RWPE2 (cell line): ENCODE measurements around the gene OR5J2.
"Not testable (repeated sequence)": the region's sequence is repeated elsewhere in the genome, so short reads cannot be mapped to it uniquely, and the experiment has no call there.

Experiments
- ATAC-seq: fragments of 200-7000 bp; cut with Tn5 transposase; 3 replicates; pipeline ENCODE4 v1.9.1; 2021; ENCODE audit warnings: low read depth
- DNase-seq: peaks from one replicate; pipeline ENCODE4 v3.0.0-alpha.2; 2020; ENCODE audit warnings: low spot score
- H3K27ac ChIP-seq: fragments of 450-650 bp; 2 replicates; pipeline ENCODE4 v1.5.1; 2017; ENCODE audit warnings: mild to moderate bottlenecking; ENCODE audit not compliant: poor library complexity, severe bottlenecking
- H3K27me3 ChIP-seq: fragments of 250-450 bp; sonication (Bioruptor Pico); 2 replicates; pipeline ENCODE4 v1.5.1; 2021; ENCODE audit warnings: mild to moderate bottlenecking, moderate library complexity; ENCODE audit not compliant: insufficient read depth, poor library complexity, severe bottlenecking
- H3K36me3 ChIP-seq: fragments of 250-450 bp; sonication (Bioruptor Pico); 2 replicates; pipeline ENCODE4 v1.5.1; 2020; ENCODE audit warnings: low read depth, mild to moderate bottlenecking, moderate library complexity
- H3K4me1 ChIP-seq: fragments of 250-450 bp; sonication (Bioruptor Pico); 2 replicates; pipeline ENCODE4 v1.5.1; 2021; ENCODE audit warnings: mild to moderate bottlenecking, moderate library complexity; ENCODE audit not compliant: insufficient read depth, poor library complexity, severe bottlenecking
- H3K4me3 ChIP-seq: fragments of 250-450 bp; sonication (Bioruptor Pico); 2 replicates; pipeline ENCODE4 v1.5.1; 2021; ENCODE audit warnings: mild to moderate bottlenecking, moderate library complexity; ENCODE audit not compliant: severe bottlenecking
- H3K9me3 ChIP-seq: fragments of 250-450 bp; sonication (Bioruptor Pico); 2 replicates; pipeline ENCODE4 v1.5.1; 2021; ENCODE audit warnings: mild to moderate bottlenecking, moderate library complexity; ENCODE audit not compliant: severe bottlenecking
- CTCF ChIP-seq: fragments of 450-650 bp; IDR thresholded peaks from one replicate; pipeline ENCODE4 v1.5.1; 2017; ENCODE audit warnings: mild to moderate bottlenecking, moderate library complexity; ENCODE audit not compliant: poor library complexity, severe bottlenecking

OR5J2 gene

DNA sequence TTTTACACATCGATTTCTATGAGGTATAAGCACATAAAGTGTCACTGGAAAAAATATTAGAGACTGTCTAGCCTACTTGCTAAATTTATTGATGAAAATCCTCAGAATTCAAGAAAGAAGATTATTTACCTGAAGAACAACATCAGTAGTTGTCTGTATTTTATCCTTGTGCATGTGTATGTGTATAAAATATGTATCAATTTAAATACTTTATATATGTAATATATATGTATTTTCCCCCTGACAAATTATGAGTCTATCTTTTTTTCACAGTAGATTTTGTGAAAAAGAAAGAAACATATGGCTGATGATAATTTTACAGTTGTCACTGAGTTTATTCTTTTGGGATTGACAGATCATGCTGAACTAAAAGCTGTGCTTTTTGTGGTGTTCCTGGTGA is at the start of gene OR5J2:
OR5J2 (plus strand) TSS at position 301 of the 400 bp plus-strand sequence; CDS start at position 301, 0 bp downstream.
- H3K36me3 ChIP-seq: no peaks in the 10 kb centered on the region
- ATAC-seq (no peak), DNase-seq (no peak)
- H3K27me3 ChIP-seq: no peaks in the 10 kb centered on the region
- no peaks in the 10 kb centered on the region for H3K9me3 ChIP-seq
- H3K4me3 ChIP-seq: no peak within 1 kb of the TSS
- TF ChIP-seq CTCF: no peak
- no peaks in the 10 kb centered on the region for H3K4me1 ChIP-seq
- H3K27ac ChIP-seq: no peak within 1 kb of the TSS

DNA sequence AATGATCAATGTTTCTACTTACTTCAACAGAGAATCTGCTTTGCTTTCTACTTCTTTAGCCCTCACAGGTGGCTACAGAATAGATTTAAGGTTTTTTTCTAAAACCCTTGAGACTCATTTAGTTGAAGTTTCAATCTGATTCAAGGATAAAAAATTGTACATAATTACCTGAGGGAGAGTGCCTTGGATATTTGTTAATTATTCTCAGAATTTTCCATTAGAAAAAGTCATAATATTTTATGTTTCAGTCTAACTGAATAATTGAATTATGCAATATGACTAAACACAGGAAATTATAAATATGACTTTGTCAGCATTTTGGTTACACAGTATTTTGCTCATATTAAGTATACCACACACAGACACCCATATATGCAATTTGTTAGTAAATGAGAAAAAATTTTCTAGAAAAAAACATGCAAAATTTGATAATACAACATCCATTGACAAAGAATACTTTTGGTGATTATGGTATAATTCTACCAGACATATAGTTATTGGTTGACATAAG is 36.2 kb upstream of the OR5J2 start, which contains the start of gene OR8J3:
OR8J3 (minus strand) TSS at position 51 of the 511 bp plus-strand sequence. CDS start 2,483 bp downstream, outside the sequence.
- H3K27me3 ChIP-seq: no peaks in the 10 kb centered on the region
- H3K36me3 ChIP-seq: no peaks in the 10 kb centered on the region
- H3K27ac ChIP-seq: no peak within 1 kb of the TSS
- TF ChIP-seq CTCF: no peak
- no peaks in the 10 kb centered on the region for H3K9me3 ChIP-seq
- no peak within 1 kb of the TSS for H3K4me3 ChIP-seq
- H3K4me1 ChIP-seq: no peaks in the 10 kb centered on the region
- DNase-seq (no peak), ATAC-seq (no peak)

DNA sequence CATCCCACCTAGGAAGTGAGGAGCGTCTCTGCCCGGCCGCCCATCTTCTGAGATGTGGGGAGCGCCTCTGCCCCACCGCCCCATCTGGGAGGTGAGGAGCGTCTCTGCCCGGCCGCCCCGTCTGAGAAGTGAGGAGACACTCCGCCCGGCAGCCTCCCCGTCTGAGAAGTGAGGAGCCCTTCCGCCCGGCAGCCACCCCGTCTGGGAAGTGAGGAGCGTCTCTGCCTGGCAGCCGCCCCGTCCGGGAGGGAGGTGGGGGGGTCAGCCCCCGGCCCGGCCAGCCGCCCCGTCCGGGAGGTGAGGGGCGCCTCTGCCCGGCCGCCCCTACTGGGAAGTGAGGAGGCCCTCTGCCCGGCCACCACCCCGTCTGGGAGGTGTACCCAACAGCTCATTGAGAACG is 32.7 kb upstream of the OR5J2 start:
- not testable (repeated sequence) for H3K27ac ChIP-seq, H3K4me1 ChIP-seq, H3K27me3 ChIP-seq, H3K4me3 ChIP-seq, H3K9me3 ChIP-seq, DNase-seq, ATAC-seq, H3K36me3 ChIP-seq

DNA sequence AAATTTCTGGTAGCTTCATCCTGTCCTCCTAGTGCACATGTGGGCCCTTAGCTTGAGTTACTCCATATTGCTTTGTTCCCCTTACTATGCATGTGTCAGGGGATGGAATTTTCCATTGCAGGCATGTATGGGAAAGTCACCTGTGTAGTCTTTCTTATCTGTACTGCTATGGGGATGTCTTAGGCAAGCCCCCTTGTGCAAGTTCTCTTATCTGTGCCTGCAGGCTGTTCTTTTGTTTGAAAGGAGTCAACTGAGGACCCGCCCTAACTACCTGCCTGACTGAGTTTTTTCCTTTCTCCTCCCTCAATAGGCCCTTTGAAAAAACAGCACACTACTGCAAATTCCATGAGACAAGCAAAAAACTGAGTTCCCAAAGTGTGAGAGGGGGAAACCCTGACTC is 25.0 kb upstream of the OR5J2 start:
- H3K4me1 ChIP-seq: no peaks in the 10 kb centered on the region
- no peak overlapping the region for H3K27ac ChIP-seq
- no peaks in the 10 kb centered on the region for H3K27me3 ChIP-seq
- H3K4me3 ChIP-seq: no peak overlapping the region
- no peaks in the 10 kb centered on the region for H3K9me3 ChIP-seq
- no peaks in the 10 kb centered on the region for H3K36me3 ChIP-seq
- no peak for TF ChIP-seq CTCF
- DNase-seq (no peak), ATAC-seq (no peak)

DNA sequence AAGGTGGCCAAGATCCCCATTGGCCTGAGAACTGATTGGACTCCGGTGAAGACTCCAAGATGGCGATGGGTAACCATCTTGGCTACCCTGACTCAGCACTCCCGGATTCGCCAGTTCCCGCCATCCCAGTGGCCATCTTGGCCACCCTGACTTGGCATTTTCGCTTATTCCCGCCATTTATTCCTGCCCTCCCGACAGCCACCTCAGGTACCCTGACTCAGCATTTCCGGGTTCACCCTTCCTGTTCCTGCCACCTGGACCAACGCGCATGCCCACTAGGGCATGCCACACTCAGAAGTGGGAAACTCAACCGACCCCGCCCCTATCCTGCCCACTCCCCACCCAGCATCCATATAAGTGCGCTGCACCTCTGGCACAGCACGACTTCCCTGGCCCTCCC is 24.1 kb upstream of the OR5J2 start:
- no peak overlapping the region for H3K27ac ChIP-seq
- H3K4me3 ChIP-seq: no peak overlapping the region
- no peaks in the 10 kb centered on the region for H3K9me3 ChIP-seq
- DNase-seq (no peak), ATAC-seq (no peak)
- no peaks in the 10 kb centered on the region for H3K4me1 ChIP-seq
- TF ChIP-seq CTCF: no peak
- no peaks in the 10 kb centered on the region for H3K36me3 ChIP-seq
- no peaks in the 10 kb centered on the region for H3K27me3 ChIP-seq
